Measurements from ENCODE around the gene PLPPR1. TPM values are rescaled to one million over a fixed set of nuclear protein-coding genes. Genes with fewer than 3 reads are reported as not detected.

The PLPPR1 gene
- total and polyA plus RNA-seq, 2 donors, result 0.44 to 0.95 TPM

GRCh38 chr9:101226161-101226560 lies 197.6 kb downstream of the PLPPR1 start:
- no peak overlapping the region for H3K27ac ChIP-seq (ENCODE audit: low read depth)
- H3K36me3 ChIP-seq (ENCODE audit: insufficient read depth), result no peaks in the 10 kb centered on the region
- DNase-seq (ENCODE audit: extremely low spot score), result no peak
- H3K4me3 ChIP-seq (ENCODE audit: low read depth, low read length), result no peak overlapping the region
- no peaks in the 10 kb centered on the region for H3K4me1 ChIP-seq (ENCODE audit: insufficient read depth)

- H3K27ac ChIP-seq (ENCODE audit: low read depth), result no peak overlapping the region
- no peaks in the 10 kb centered on the region for H3K4me1 ChIP-seq (ENCODE audit: insufficient read depth)
- H3K36me3 ChIP-seq (ENCODE audit: insufficient read depth), result no peaks in the 10 kb centered on the region
- no peak for DNase-seq (ENCODE audit: extremely low spot score)
- WGBS, result 89% methylated on average over 3 of the region's 3 CpGs
- H3K4me3 ChIP-seq (ENCODE audit: low read depth, low read length), result no peak overlapping the region
Measured at GRCh38 chr9:101226803-101227202, 198.3 kb downstream of the PLPPR1 start.

GRCh38 chr9:101229606-101230005 lies 201.1 kb downstream of the PLPPR1 start:
- Histone ChIP-seq H3K36me3 (ENCODE audit: insufficient read depth) (no peaks in the 10 kb centered on the region), H3K4me3 (ENCODE audit: low read depth, low read length) (no peak overlapping the region), H3K4me1 (ENCODE audit: insufficient read depth) (no peaks in the 10 kb centered on the region), H3K27ac (ENCODE audit: low read depth) (no peak overlapping the region)
- no peak for DNase-seq (ENCODE audit: extremely low spot score)
- 32% methylated on average over 1 of the region's 1 CpG for WGBS

- no peak overlapping the region for H3K4me3 ChIP-seq (ENCODE audit: low read depth, low read length)
- DNase-seq (ENCODE audit: extremely low spot score), result no peak
- WGBS, result 94% methylated on average over 2 of the region's 2 CpGs
- H3K4me1 ChIP-seq (ENCODE audit: insufficient read depth), result no peaks in the 10 kb centered on the region
- H3K36me3 ChIP-seq (ENCODE audit: insufficient read depth), result no peaks in the 10 kb centered on the region
- H3K27ac ChIP-seq (ENCODE audit: low read depth), result no peak overlapping the region
Measured at GRCh38 chr9:101232405-101232977, 204.0 kb downstream of the PLPPR1 start.

- Histone ChIP-seq H3K36me3 (ENCODE audit: insufficient read depth) (no peaks in the 10 kb centered on the region), H3K27ac (ENCODE audit: low read depth) (no peak overlapping the region), H3K4me3 (ENCODE audit: low read depth, low read length) (no peak overlapping the region), H3K4me1 (ENCODE audit: insufficient read depth) (no peaks in the 10 kb centered on the region)
- DNase-seq (ENCODE audit: extremely low spot score), result no peak
- WGBS, result 29% methylated on average over 6 of the region's 6 CpGs
Measured at GRCh38 chr9:101235105-101235866, 206.8 kb downstream of the PLPPR1 start.

GRCh38 chr9:101242651-101243050 lies 214.1 kb downstream of the PLPPR1 start:
- H3K4me1 ChIP-seq (ENCODE audit: insufficient read depth), result no peaks in the 10 kb centered on the region
- no peak overlapping the region for H3K4me3 ChIP-seq (ENCODE audit: low read depth, low read length)
- H3K36me3 ChIP-seq (ENCODE audit: insufficient read depth), result no peaks in the 10 kb centered on the region
- DNase-seq (ENCODE audit: extremely low spot score), result no peak
- WGBS, result 94% methylated on average over 1 of the region's 1 CpG
- no peak overlapping the region for H3K27ac ChIP-seq (ENCODE audit: low read depth)

GRCh38 chr9:101246691-101247090 lies 218.2 kb downstream of the PLPPR1 start:
- Histone ChIP-seq H3K4me1 (ENCODE audit: insufficient read depth) (no peaks in the 10 kb centered on the region), H3K4me3 (ENCODE audit: low read depth, low read length) (no peak overlapping the region), H3K36me3 (ENCODE audit: insufficient read depth) (no peaks in the 10 kb centered on the region), H3K27ac (ENCODE audit: low read depth) (no peak overlapping the region)
- no peak for DNase-seq (ENCODE audit: extremely low spot score)
- WGBS, result 59% methylated on average over 1 of the region's 1 CpG

GRCh38 chr9:101247297-101247696 lies 218.8 kb downstream of the PLPPR1 start:
- H3K4me1 ChIP-seq (ENCODE audit: insufficient read depth), result no peaks in the 10 kb centered on the region

GRCh38 chr9:101254733-101255433 lies 226.4 kb downstream of the PLPPR1 start:
- H3K36me3 ChIP-seq (ENCODE audit: insufficient read depth), result no peaks in the 10 kb centered on the region
- H3K4me1 ChIP-seq (ENCODE audit: insufficient read depth), result no peaks in the 10 kb centered on the region
- no peak overlapping the region for H3K4me3 ChIP-seq (ENCODE audit: low read depth, low read length)
- DNase-seq (ENCODE audit: extremely low spot score), result no peak
- 73% methylated on average over 1 of the region's 1 CpG for WGBS
- H3K27ac ChIP-seq (ENCODE audit: low read depth), result no peak overlapping the region

More at GRCh38 chr9:101247297-101247696, 218.8 kb downstream of the PLPPR1 start:
- Histone ChIP-seq H3K4me3 (ENCODE audit: low read depth, low read length) (no peak overlapping the region), H3K27ac (ENCODE audit: low read depth) (no peak overlapping the region), H3K36me3 (ENCODE audit: insufficient read depth) (no peaks in the 10 kb centered on the region)
- WGBS, result 79% methylated on average over 2 of the region's 2 CpGs
- DNase-seq (ENCODE audit: extremely low spot score), result no peak

- DNase-seq (ENCODE audit: extremely low spot score), result no peak
- H3K4me1 ChIP-seq (ENCODE audit: insufficient read depth), result no peaks in the 10 kb centered on the region
- H3K27ac ChIP-seq (ENCODE audit: low read depth), result no peak overlapping the region
- H3K36me3 ChIP-seq (ENCODE audit: insufficient read depth), result no peaks in the 10 kb centered on the region
- no peak overlapping the region for H3K4me3 ChIP-seq (ENCODE audit: low read depth, low read length)
Measured at GRCh38 chr9:101264727-101265126, 236.2 kb downstream of the PLPPR1 start.

GRCh38 chr9:101265261-101265660 lies 236.7 kb downstream of the PLPPR1 start:
- Histone ChIP-seq H3K4me3 (ENCODE audit: low read depth, low read length) (no peak overlapping the region), H3K4me1 (ENCODE audit: insufficient read depth) (no peaks in the 10 kb centered on the region), H3K27ac (ENCODE audit: low read depth) (no peak overlapping the region), H3K36me3 (ENCODE audit: insufficient read depth) (no peaks in the 10 kb centered on the region)
- no peak for DNase-seq (ENCODE audit: extremely low spot score)

- Histone ChIP-seq H3K27ac (ENCODE audit: low read depth) (no peak overlapping the region), H3K4me1 (ENCODE audit: insufficient read depth) (no peaks in the 10 kb centered on the region), H3K4me3 (ENCODE audit: low read depth, low read length) (no peak overlapping the region), H3K36me3 (ENCODE audit: insufficient read depth) (no peaks in the 10 kb centered on the region)
- no peak for DNase-seq (ENCODE audit: extremely low spot score)
- 41% methylated on average over 1 of the region's 1 CpG for WGBS
Measured at GRCh38 chr9:101268426-101268825, 239.9 kb downstream of the PLPPR1 start.

- Histone ChIP-seq H3K4me3 (ENCODE audit: low read depth, low read length) (no peak overlapping the region), H3K36me3 (ENCODE audit: insufficient read depth) (no peaks in the 10 kb centered on the region), H3K27ac (ENCODE audit: low read depth) (no peak overlapping the region), H3K4me1 (ENCODE audit: insufficient read depth) (no peaks in the 10 kb centered on the region)
- DNase-seq (ENCODE audit: extremely low spot score), result no peak
- WGBS, result 76% methylated on average over 9 of the region's 9 CpGs
Measured at GRCh38 chr9:101269591-101270283, 241.2 kb downstream of the PLPPR1 start.

GRCh38 chr9:101270302-101270701 lies 241.8 kb downstream of the PLPPR1 start:
- 51% methylated on average over 2 of the region's 2 CpGs for WGBS
- no peaks in the 10 kb centered on the region for H3K36me3 ChIP-seq (ENCODE audit: insufficient read depth)
- no peak overlapping the region for H3K4me3 ChIP-seq (ENCODE audit: low read depth, low read length)
- no peak for DNase-seq (ENCODE audit: extremely low spot score)
- no peaks in the 10 kb centered on the region for H3K4me1 ChIP-seq (ENCODE audit: insufficient read depth)
- no peak overlapping the region for H3K27ac ChIP-seq (ENCODE audit: low read depth)

Measured in urinary bladder (tissue), 4 donors.